Natural killer cell (primary cell): ENCODE data around the gene KDM4C. TPM values are rescaled to one million over a fixed set of nuclear protein-coding genes. Genes with fewer than 3 reads are reported as not detected.

Experiments used
- ATAC-seq, 3 donors: fragments of 150-1000 bp in 2 of 3; fragments of 200-7000 bp in 1 of 3; cut with Tn5 transposase; 1 replicate in 1 of 3; 2 replicates in 2 of 3; pipeline ENCODE4 v1.10.0; 2021; ENCODE audit warnings: mild to moderate bottlenecking in 2 of 3, moderate library complexity in 2 of 3
- DNase-seq, 2 donors: peaks; one replicate each; pipeline versions ENCODE4 v3.0.0 to v3.0.0-alpha.2; 2013 to 2021; ENCODE audit warnings: mixed read lengths in 1 of 2
- H3K27ac ChIP-seq: one replicate; pipeline ENCODE4 v1.5.1; 2013; ENCODE audit warnings: mild to moderate bottlenecking, low read length
- H3K27me3 ChIP-seq: one replicate; pipeline ENCODE4 v1.6.1; 2013; ENCODE audit warnings: low read length; ENCODE audit not compliant: control insufficient read depth, insufficient read depth
- H3K36me3 ChIP-seq: one replicate; pipeline ENCODE4 v1.6.1; 2013; ENCODE audit warnings: low read length; ENCODE audit not compliant: control insufficient read depth, insufficient read depth
- H3K4me1 ChIP-seq: one replicate; pipeline ENCODE4 v1.6.1; 2013; ENCODE audit warnings: low read length; ENCODE audit not compliant: control insufficient read depth, insufficient read depth
- H3K4me3 ChIP-seq: one replicate; pipeline ENCODE4 v1.5.1; 2013; ENCODE audit warnings: low read length
- H3K9me3 ChIP-seq: one replicate; pipeline ENCODE4 v1.6.1; 2013; ENCODE audit warnings: low read length; ENCODE audit not compliant: control insufficient read depth, insufficient read depth
- H3K27ac Mint-ChIP-seq, 2 donors: one replicate each; pipeline ENCODE4 v1.8.0; 2022; ENCODE audit warnings: mild to moderate bottlenecking in 2 of 2, mixed read lengths in 2 of 2, moderate library complexity in 1 of 2
- H3K27me3 Mint-ChIP-seq, 2 donors: one replicate each; pipeline ENCODE4 v1.8.0; 2022; ENCODE audit warnings: low read depth in 2 of 2, mixed read lengths in 2 of 2
- H3K36me3 Mint-ChIP-seq: one replicate; pipeline ENCODE4 v1.8.0; 2022; ENCODE audit warnings: mixed read lengths
- H3K4me1 Mint-ChIP-seq, 2 donors: one replicate each; pipeline ENCODE4 v1.8.0; 2022; ENCODE audit warnings: mixed read lengths in 2 of 2
- H3K4me3 Mint-ChIP-seq: one replicate; pipeline ENCODE4 v1.8.0; 2022; ENCODE audit warnings: mild to moderate bottlenecking, moderate library complexity, mixed read lengths
- H3K9me3 Mint-ChIP-seq, 2 donors: one replicate each; pipeline ENCODE4 v1.8.0; 2022; ENCODE audit warnings: mixed read lengths in 2 of 2
- WGBS: methylation state at CpG from one replicate; pipeline ENCODE4 v1.1.7; 2013; ENCODE audit warnings: missing lambda C conversion rate; ENCODE audit not compliant: insufficient coverage; 5-methylcytosine and 5-hydroxymethylcytosine counted together
- intact Hi-C: fragments of 100-400 bp; cut with micrococcal nuclease; formaldehyde crosslinking; loops from one replicate; pipeline ENCODE4 v1.14.2; 2022
- total RNA-seq, 4 donors: library from RNA; stranded (reverse); fragments of 120-200 nt in 1 of 4; gene quantifications; one replicate each; pipeline versions ENCODE4 v1.2.3 to v1.2.4, GENCODE V29; 2013 to 2022
- TF ChIP-seq, protein P1 (sequence below): fragments of 200-600 bp; IDR thresholded peaks from one replicate; pipeline ENCODE4 v1.8.0; 2022; ENCODE audit warnings: antibody characterized with exemption

Gene KDM4C
- total RNA-seq, 3 donors from 2014 or later (not counting 1 experiment from before 2014, with no cell fraction given) = 115 to 137 (median 116) TPM

DNA sequence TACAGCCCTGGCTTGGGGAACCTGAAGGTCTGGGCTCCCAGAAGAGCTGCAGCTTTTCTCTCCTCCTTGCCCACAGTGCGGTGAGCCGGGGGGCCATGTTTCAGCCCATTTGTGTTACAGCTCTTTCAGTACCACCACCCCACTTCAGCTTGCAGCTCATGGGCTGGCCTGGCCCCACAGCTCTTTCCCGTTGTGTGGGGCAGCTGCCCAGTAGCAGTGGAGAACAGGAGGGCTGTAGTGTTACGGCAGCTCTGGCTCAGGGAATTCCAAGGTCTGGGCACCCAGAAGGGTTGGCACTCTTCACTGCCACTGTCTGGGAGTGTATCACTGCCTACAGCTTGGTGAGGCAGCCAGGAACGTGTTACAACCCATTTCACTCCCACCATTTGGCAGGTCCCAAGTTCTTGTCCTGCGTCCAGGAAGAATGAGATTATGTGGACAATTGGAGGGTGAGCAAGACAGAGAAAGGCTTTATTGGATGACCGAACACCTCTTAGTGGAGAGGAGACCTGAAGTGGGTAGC lies 390.5 kb downstream of the KDM4C start:
- Mint-ChIP-seq H3K27me3 (no peaks in the 10 kb centered on the region), H3K4me1 (peaks cover 26 to 36% of the 10 kb centered on the region in 2 donors), H3K27ac (no peak overlapping the region), H3K36me3 (no peaks in the 10 kb centered on the region), H3K9me3 (no peaks in the 10 kb centered on the region), H3K4me3 (no peak overlapping the region)
- over 99% methylated on average over 6 of the region's 7 CpGs for whole genome bisulfite sequencing
- H3K27me3 ChIP-seq = no peaks in the 10 kb centered on the region
- no peak overlapping the region for H3K27ac ChIP-seq
- peaks cover 23% of the 10 kb centered on the region for H3K4me1 ChIP-seq
- H3K4me3 ChIP-seq = no peak overlapping the region
- DNase-seq (no peak), ATAC-seq (no peak)
- no peaks in the 10 kb centered on the region for H3K9me3 ChIP-seq
- TF ChIP-seq, protein P1, sequence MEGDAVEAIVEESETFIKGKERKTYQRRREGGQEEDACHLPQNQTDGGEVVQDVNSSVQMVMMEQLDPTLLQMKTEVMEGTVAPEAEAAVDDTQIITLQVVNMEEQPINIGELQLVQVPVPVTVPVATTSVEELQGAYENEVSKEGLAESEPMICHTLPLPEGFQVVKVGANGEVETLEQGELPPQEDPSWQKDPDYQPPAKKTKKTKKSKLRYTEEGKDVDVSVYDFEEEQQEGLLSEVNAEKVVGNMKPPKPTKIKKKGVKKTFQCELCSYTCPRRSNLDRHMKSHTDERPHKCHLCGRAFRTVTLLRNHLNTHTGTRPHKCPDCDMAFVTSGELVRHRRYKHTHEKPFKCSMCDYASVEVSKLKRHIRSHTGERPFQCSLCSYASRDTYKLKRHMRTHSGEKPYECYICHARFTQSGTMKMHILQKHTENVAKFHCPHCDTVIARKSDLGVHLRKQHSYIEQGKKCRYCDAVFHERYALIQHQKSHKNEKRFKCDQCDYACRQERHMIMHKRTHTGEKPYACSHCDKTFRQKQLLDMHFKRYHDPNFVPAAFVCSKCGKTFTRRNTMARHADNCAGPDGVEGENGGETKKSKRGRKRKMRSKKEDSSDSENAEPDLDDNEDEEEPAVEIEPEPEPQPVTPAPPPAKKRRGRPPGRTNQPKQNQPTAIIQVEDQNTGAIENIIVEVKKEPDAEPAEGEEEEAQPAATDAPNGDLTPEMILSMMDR = no peak
- intact Hi-C loops = no loop called here
- H3K36me3 ChIP-seq = peaks cover 8% of the 10 kb centered on the region

DNA sequence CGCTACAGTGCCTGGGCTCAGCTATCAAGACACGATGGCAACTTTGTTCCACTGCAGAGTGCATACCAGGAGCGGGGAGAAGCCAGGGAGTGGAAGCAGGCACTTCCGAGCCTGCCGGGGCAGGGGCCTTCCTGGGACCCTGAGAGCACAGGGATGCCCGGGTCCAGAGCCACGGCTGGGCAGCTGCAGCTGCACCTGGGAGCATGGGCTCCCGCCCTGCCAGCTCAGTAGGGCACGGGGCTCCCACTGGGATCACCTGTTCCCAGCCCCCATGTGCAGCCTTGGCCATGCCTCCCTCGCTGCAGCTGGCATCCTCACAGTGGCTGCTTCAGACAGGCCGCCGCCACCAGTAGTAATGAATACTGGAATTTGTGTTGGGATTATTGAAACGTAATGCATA lies 391.5 kb downstream of the KDM4C start:
- Mint-ChIP-seq H3K36me3 (no peaks in the 10 kb centered on the region), H3K9me3 (no peaks in the 10 kb centered on the region), H3K27me3 (no peaks in the 10 kb centered on the region), H3K4me3 (no peak overlapping the region), H3K4me1 (peaks cover 34 to 45% of the 10 kb centered on the region in 2 donors), H3K27ac (peak overlapping the region; percentile 71 to 72)
- H3K4me1 ChIP-seq = peaks cover 23% of the 10 kb centered on the region
- no peaks in the 10 kb centered on the region for H3K27me3 ChIP-seq
- no peak overlapping the region for H3K27ac ChIP-seq
- DNase-seq (no peak), ATAC-seq (no peak)
- no peak overlapping the region for H3K4me3 ChIP-seq
- intact Hi-C loops = no loop called here
- 96% methylated on average over 13 of the region's 13 CpGs for WGBS
- H3K36me3 ChIP-seq = peaks cover 8% of the 10 kb centered on the region
- H3K9me3 ChIP-seq = no peaks in the 10 kb centered on the region
- TF ChIP-seq, protein P1 = no peak

DNA sequence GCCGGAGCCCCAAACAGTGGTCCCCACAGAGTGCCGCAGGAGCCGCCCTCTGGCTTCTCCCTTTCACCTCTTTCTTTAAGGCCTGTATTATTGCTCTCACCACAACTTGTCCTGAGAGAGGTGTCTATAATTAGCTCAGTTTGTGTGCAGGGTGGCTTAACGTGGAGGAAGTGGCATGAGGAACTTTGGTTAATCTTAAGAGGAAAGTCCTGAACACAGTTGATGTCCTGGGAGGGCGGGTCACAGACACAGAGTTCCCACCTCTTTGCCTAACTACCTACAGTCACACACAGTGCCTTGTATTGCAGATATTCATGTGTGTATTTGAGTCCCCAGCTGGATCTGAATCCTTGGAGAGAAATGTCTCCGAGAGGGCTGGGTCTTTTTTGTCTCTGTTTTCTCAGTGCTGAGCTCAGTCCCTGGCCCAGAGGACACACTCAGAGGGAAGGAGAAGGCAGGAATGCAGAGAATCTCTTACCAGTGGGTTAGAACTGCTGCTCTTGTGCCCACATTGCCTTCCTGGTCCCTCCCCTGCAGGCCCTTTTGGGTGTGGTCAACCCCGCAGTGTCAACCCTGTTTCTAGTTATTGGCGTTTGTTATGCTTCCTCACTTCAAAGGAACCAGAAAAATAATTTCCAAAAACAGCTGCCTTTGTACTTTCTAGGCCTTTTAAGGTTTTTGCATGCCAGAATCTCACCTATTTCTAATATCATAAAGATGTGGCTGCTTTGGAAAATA lies 392.5 kb downstream of the KDM4C start:
- Mint-ChIP-seq H3K27me3 (no peaks in the 10 kb centered on the region), H3K4me3 (peak overlapping the region; percentile 60), H3K9me3 (no peaks in the 10 kb centered on the region), H3K27ac (peak overlapping the region; percentile 71 to 72), H3K4me1 (peaks cover 34 to 45% of the 10 kb centered on the region in 2 donors), H3K36me3 (no peaks in the 10 kb centered on the region)
- no peak overlapping the region for H3K4me3 ChIP-seq
- no peaks in the 10 kb centered on the region for H3K27me3 ChIP-seq
- peaks cover 12% of the 10 kb centered on the region for H3K36me3 ChIP-seq
- intact Hi-C loops = no loop called here
- TF ChIP-seq, protein P1 = no peak
- peaks cover 23% of the 10 kb centered on the region for H3K4me1 ChIP-seq
- no peaks in the 10 kb centered on the region for H3K9me3 ChIP-seq
- DNase-seq (peak in 1 of 2 donors; percentile 35), ATAC-seq (peak in 2 of 3 donors; percentile 29 to 55)
- no peak overlapping the region for H3K27ac ChIP-seq
- WGBS = 14% methylated on average over 7 of the region's 8 CpGs
